Dermis microvascular lymphatic vessel endothelial cell (primary cell): ENCODE data around the gene PARP2. TPM values are rescaled to one million over a fixed set of nuclear protein-coding genes. Genes with fewer than 3 reads are reported as not detected.

ENCODE experiments used
- DNase-seq, 2 donors: peaks; one replicate each; pipeline versions ENCODE4 v3.0.0 to v3.0.0-alpha.2; 2010; ENCODE audit warnings: low read depth in 2 of 2
- total RNA-seq: library from RNA; depleted of rRNA; stranded (reverse); fragments of >200 nt; gene quantifications from 2 replicates; pipeline ENCODE4 v1.2.1, GENCODE V29; 2014

PARP2 gene
- total RNA-seq, 1 donor from 2014 or later, result 6.3 TPM

- no peak for DNase-seq
Measured at GRCh38 chr14:20345366-20345765, 1.9 kb downstream of the PARP2 start.

- DNase-seq, result no peak
Measured at GRCh38 chr14:20346713-20347112, 3.3 kb downstream of the PARP2 start.

GRCh38 chr14:20347747-20348146, 4.3 kb downstream of the PARP2 start:
- DNase-seq, result no peak

GRCh38 chr14:20350282-20350681, 6.8 kb downstream of the PARP2 start:
- DNase-seq, result peak in 1 of 2 donors; percentile 38

GRCh38 chr14:20350860-20351259, 7.4 kb downstream of the PARP2 start:
- DNase-seq, result peak in 1 of 2 donors; percentile 31

- DNase-seq, result no peak
Measured at GRCh38 chr14:20356422-20356821, 13.0 kb downstream of the PARP2 start.

GRCh38 chr14:20358474-20358873, 15.0 kb downstream of the PARP2 start:
- peak in 1 of 2 donors; percentile 31 for DNase-seq

GRCh38 chr14:20365928-20366327, 22.5 kb downstream of the PARP2 start:
- DNase-seq, result no peak

GRCh38 chr14:20372796-20373195, 29.4 kb downstream of the PARP2 start:
- no peak for DNase-seq

- no peak for DNase-seq
Measured at GRCh38 chr14:20375471-20375870, 32.0 kb downstream of the PARP2 start.

- no peak for DNase-seq
Measured at GRCh38 chr14:20376071-20376588, 32.7 kb downstream of the PARP2 start.

GRCh38 chr14:20377171-20377570, 33.7 kb downstream of the PARP2 start:
- no peak for DNase-seq

- DNase-seq, result no peak
Measured at GRCh38 chr14:20379743-20380142, 36.3 kb downstream of the PARP2 start.

- DNase-seq, result no peak
Measured at GRCh38 chr14:20380681-20381080, 37.2 kb downstream of the PARP2 start.

- no peak for DNase-seq
Measured at GRCh38 chr14:20381341-20381740, 37.9 kb downstream of the PARP2 start.

GRCh38 chr14:20382526-20382925, 39.1 kb downstream of the PARP2 start:
- no peak for DNase-seq

- DNase-seq, result no peak
Measured at GRCh38 chr14:20383032-20383431, 39.6 kb downstream of the PARP2 start.

- DNase-seq, result no peak
Measured at GRCh38 chr14:20383636-20384035, 40.2 kb downstream of the PARP2 start.

GRCh38 chr14:20384321-20384720, 40.9 kb downstream of the PARP2 start:
- no peak for DNase-seq

- no peak for DNase-seq
Measured at GRCh38 chr14:20384886-20385285, 41.5 kb downstream of the PARP2 start.

- no peak for DNase-seq
Measured at GRCh38 chr14:20386276-20386855, 42.9 kb downstream of the PARP2 start.

GRCh38 chr14:20387576-20387975, 44.1 kb downstream of the PARP2 start:
- DNase-seq, result no peak

- DNase-seq, result no peak
Measured at GRCh38 chr14:20388159-20388558, 44.7 kb downstream of the PARP2 start.

GRCh38 chr14:20391505-20391904, 48.1 kb downstream of the PARP2 start:
- DNase-seq, result no peak
